Neural progenitor cell (in vitro differentiated cells): Measurements from ENCODE around the gene GGT5.
"Not testable (repeated sequence)": the region's sequence is repeated elsewhere in the genome, so short reads cannot be mapped to it uniquely, and the experiment has no call there.

Experiments used
- CTCF ChIP-seq: fragments of 200-600 bp; sonication (generic); IDR thresholded peaks from 2 replicates; pipeline ENCODE4 v1.5.1; 2017; ENCODE audit warnings: antibody characterized with exemption, mild to moderate bottlenecking
- EZH2 ChIP-seq: fragments of 200-600 bp; sonication (generic); IDR thresholded peaks from 2 replicates; pipeline ENCODE4 v1.6.1; 2017; ENCODE audit warnings: antibody characterized with exemption, mild to moderate bottlenecking, moderate library complexity

- not testable (repeated sequence) for TF ChIP-seq CTCF, EZH2
Observed at GRCh38 chr22:24240985-24241692, 3.7 kb downstream of the GGT5 start.
